RKO (cell line): Measurements from ENCODE around the gene TCEANC2.
"Not testable (repeated sequence)": the region's sequence is repeated elsewhere in the genome, so short reads cannot be mapped to it uniquely, and the experiment has no call there.

Source experiments
- DNase-seq: peaks from one replicate; pipeline ENCODE4 v3.0.0-alpha.2; 2016; ENCODE audit warnings: low spot score

The TCEANC2 gene

DNA sequence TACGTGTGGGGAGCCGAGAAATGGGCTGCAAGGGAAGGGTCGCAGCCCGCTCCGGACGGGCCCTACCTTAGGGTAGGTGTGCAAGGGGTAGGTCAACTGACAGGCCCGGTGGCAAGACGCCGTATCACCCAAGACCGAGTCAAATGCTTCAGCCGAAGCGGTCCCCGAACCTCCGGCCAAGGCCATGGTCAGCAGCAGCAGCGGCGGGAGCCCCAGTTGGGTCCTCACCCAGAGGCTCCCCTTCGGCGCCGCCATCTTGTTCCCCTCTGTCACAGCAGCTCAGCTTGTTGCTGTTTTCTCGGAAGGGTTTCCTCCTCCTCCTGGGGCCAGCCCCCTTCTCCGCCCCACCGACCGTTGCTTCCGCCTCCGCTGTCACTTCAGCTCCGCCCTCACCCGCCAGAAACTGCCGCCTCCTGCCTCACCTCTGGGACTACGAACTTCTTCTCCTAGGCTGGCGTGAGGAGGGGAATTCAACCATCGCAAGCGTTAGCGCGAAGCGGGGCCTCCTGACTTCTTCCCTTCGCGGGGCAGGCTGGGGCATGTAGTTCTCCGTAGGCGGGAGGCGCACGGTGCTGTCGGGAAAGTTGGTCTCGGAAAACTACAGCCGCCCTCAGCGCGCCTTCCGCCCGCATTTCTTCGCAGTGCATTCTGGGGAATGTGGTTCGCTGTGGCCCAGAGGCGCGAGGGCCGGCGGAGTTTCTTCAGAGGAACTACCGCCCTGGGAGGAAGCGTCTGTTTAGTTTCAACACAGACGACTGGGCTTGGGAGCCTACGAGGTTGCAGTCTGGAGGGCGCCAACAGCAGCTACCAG is at the start of gene TCEANC2, which contains the start of gene TMEM59:
TCEANC2 (plus strand) TSS at position 675 of the 811 bp plus-strand sequence. CDS start 815 bp downstream, outside the sequence.
TMEM59 (minus strand) TSS at position 271 of the 811 bp plus-strand sequence; CDS start at position 255, 16 bp downstream.
- peak; percentile 98 for DNase-seq

DNA sequence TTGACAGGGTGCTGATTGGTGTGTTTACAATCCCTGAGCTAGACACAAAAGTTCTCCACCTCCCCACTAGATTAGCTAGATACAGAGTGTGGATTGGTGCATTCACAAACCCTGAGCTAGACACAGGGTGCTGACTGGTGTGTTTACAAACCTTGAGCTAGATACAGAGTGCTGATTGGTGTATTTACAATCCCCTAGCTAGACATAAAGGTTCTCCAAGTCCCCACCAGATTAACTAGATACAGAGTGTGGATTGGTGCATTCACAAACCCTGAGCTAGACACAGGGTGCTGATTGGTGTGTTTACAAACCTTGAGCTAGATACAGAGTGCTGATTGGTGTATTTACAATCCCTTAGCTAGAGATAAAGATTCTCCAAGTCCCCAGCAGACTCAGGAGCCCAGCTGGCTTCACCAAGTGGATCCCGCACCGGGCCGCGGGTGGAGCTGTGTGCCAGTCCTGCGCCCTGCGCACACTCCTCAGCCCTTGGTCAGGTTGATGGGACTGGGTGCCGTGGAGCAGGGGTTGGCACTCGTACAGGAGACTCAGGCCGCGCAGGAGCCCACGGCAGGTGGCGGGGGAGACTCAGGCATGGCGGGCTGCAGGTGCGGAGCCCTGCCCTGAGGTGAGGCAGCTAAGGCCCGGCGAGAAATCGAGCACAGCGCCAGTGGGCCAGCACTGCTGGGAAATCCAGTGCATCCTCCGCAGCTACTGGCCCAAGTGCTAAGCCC is 49.5 kb upstream of the TCEANC2 start:
- DNase-seq, result not testable (repeated sequence)

DNA sequence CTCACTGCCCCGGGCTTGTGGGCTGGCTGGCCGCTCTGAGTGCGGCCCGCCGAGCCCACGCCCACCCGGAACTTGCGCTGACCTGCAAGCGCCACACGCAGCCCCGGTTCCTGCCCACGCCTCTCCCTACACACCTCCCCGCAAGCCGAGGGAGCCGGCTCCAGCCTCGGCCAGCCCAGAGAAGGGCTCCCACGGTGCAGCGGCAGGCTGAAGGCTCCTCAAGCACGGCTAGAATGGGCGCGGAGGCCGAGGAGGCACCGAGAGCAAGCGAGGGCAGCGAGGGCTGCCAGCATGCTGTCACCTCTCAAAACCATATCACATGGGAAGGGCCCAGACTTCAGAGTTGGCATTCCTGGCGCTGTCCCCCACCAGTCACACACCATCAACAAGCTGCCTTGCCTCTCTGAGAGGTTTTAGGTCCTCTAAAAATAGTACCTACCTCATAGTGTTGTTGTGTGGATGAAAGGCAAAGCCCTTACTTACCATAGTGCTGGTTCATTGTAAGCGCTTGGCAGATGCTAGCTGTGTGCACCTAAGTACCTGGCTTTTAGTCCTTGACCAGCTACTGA is 48.8 kb upstream of the TCEANC2 start:
- DNase-seq, result no peak

DNA sequence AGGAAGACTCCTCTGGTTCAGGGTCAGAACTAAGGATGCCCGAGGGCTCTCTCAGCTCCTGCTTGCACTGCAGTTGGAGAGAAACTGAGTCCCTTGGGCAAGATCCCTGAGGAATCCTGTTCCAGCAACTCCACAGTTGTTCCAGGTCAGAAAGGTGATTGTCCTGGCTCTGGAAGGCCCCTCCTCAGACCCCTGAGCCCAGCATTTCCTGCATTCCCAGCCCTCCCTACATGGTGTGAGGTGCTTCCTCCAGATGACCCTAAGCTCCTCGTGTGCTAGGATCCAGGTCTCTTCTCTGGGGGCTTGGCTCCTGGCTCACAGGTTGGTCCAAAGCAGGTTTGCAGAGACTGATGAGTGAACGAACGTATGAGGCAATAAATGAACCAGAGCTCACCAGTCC is 46.9 kb upstream of the TCEANC2 start:
- no peak for DNase-seq

DNA sequence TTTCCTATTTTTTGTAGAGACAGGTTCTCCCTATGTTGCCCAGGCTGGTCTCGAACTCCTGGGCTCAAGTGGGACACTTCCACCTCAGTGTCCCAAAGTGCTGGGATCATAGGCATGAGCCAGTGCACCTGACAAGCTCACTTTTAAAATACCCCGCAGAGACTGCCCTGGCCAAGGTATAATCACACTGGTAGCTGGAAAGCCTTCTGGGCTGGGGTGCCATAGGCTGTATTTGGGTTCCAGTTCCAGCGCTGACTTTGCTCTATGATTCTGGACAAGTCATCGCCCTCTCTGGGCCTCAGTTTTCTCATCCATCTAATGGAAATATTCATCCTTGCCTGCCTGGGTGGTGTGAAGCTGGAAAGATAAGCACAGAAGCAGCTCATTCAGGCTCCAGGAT is 45.8 kb upstream of the TCEANC2 start:
- no peak for DNase-seq

DNA sequence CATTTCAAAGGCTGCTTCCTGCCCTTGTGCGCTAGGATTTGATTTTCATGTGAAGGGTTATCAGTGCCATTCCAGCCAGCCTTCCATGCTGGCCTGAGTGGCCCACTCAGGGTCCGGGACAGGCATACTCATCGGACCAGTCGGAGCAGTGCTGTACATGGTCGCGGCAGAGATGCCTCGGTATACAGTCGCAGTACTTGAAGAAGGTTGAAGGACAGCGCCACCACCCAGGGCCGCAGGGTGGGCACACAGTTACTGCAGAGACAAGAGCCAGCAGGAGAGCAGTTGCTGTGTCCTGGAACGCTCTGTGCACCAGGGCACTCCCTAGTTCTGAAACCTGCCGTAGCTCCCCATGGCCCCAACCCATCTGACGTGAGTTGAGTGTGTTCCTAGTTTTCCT is 44.5 kb upstream of the TCEANC2 start:
- DNase-seq, result no peak

DNA sequence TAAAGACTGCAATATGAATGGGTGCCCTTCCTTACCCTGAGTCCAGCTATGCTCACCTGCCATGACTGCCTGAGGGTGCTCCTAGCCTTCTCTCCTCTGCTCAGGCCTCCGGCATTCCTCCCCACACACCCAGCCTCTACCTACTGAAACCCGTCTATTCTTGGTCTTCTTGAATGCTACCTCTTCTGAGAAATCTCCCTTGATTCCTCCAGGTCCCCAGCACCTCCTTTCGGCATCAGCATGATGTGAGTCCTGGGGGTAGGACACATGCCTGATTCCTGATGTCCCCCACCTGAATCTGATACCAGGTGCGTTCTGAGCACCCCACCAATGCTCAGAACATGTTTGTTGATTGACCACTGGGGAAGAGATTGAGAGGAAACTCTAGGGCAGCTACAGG is 44.0 kb upstream of the TCEANC2 start:
- no peak for DNase-seq

DNA sequence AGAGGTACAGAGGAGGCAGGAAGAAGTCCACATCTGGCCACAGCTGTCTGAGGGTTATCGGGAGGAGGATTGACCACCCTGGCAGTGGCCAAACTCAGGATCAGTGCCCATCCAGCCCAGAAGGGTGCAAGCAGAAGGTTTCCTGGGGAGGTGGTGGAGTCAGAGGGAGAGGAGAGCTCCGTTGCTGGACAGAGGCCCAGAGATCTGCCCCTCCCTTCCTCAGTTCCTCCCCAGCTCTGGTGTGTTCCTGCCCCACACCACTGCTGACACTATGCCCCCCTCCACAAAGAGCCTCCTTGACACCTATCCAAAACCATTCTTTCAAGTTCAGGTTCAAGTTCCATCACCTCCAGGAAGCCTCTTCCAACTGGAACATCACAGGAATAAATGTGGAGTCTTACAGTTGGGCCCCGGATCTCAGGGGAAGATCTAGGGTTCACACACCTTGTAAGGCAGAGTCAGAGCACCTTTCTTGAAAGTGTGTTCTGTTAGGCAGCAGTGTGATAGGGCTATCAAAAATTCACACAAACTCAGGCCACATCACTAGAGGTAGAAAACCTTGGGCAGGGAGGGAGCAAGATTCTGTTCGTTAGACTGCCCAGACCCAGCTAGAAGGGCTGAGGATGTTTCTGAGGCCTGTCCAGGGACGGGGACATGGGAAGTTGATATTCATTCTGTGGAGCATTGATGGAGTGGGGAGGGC is 42.8 kb upstream of the TCEANC2 start:
- no peak for DNase-seq

DNA sequence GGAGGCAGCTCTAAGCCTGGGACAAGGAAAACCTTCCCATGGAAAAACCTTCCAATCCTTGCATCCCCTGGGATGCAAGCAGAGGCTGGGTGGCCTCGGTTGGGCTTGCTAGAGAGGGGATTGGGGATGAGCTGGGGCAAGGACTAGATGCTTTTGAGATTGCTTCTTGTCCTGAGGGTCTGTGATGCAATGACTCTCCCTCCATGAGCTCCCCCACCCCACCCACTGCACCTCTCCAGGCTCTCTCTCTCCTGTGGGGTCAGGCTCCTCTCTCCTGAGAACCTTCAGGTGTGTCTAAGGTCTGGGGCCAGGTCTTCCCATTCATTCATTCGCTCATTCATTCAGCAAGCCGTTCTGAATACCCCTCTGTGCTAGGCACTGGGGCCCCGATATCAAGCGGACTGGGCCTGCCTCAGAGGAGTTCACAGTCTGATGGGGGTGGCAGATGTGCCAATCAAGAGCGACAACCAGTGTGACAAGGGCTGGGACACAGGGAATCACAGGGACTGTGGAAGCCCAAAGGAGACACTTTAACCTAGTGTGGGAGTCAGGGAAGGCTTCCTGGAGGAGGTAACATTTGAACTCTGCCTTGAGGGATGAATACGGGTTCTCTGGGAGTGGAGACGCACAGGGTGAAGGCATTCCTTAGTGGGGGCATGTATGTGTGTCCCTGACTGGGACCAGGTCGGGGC is 41.9 kb upstream of the TCEANC2 start:
- DNase-seq, result no peak

DNA sequence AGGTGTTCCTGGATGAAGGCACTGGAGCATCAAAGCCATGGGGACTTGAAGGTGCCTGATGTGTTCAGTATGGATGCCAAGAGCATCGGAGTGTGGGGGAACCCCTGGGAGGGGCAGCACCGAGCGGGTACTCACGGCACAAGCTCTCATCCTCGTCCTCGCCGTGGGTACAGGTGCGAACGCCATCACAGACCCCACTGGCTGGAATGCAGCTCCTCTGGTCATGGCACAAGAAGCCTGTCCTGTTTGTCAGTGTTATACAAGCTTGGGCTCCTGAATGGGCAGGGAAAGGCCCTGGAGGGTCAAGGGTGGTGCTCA is 41.4 kb upstream of the TCEANC2 start:
- no peak for DNase-seq

DNA sequence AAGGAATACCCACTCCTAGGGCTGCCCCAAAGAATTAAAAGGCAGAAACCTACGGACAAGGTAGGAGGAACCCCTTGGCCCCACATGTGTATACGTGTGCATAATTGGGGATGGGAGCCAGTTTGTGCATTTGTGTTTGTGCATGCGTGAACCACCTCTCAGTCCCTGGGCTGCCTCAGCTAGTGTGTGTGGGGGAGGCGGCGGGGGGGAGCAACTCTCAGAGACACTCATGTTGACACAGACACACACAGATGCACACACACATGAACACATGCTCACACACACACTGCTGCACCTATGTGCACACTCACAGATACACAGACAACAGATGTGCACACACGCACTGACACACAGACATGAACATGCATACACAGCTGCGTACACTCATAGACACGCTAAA is 40.5 kb upstream of the TCEANC2 start:
- no peak for DNase-seq

DNA sequence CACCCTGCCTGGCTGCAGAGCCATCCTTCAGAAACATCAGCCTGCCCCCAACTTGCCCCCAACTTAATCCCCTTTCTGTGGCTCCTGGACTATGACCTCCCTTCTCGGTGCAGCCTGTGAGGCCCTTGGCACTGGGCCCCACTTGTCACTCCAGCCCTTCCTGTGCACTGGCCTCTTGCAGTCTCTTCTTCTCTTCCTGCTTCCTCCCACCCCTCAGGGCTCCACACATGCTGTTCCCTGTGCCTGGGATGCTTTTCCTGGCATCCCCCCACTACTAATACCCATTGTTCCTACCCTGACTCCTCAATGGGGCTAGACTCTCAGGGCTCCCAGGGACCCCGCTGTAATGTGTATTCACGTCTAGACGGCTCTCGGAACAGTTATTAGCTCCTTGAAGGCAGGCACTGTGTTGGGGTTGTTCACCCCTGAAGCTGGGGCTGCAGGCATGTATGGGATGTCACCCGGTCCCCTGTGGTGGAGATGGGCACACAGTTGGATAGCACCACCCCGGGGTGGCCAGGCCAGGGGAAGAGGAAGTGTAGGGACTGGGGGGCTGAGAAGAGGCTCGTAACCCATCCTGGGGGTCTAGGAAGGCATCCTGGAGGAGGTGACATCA is 39.9 kb upstream of the TCEANC2 start:
- no peak for DNase-seq

DNA sequence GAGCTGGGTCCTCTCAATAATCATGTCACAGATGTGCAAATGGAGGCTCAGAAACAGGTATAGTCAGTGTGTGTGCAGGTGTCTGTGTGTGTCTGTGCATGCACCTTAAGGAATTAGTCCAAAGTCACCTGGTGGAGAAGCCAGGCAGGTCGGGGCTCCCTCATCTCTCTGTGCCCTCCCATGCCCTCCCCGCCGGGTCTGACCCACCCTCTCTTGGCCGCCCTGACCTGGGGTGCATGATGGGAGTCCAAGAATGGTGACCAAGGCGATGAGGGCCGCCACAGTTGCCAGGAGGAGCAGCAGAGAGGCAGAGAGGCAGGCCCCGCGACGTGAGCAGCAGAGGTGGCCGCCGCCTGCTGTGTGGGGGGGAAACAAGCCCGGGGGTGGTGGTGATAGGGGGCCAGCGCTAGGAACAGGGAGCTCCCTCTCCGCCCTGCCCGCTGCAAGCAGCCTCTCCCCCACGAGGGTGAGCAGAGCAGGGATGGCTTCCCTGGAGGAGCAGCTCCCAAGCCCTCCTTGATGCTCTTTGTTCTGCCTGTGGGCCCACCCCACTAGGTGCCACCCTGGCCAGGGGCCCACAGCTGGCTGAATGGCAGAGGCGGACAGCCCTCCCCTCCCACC is 39.3 kb upstream of the TCEANC2 start:
- DNase-seq, result no peak

DNA sequence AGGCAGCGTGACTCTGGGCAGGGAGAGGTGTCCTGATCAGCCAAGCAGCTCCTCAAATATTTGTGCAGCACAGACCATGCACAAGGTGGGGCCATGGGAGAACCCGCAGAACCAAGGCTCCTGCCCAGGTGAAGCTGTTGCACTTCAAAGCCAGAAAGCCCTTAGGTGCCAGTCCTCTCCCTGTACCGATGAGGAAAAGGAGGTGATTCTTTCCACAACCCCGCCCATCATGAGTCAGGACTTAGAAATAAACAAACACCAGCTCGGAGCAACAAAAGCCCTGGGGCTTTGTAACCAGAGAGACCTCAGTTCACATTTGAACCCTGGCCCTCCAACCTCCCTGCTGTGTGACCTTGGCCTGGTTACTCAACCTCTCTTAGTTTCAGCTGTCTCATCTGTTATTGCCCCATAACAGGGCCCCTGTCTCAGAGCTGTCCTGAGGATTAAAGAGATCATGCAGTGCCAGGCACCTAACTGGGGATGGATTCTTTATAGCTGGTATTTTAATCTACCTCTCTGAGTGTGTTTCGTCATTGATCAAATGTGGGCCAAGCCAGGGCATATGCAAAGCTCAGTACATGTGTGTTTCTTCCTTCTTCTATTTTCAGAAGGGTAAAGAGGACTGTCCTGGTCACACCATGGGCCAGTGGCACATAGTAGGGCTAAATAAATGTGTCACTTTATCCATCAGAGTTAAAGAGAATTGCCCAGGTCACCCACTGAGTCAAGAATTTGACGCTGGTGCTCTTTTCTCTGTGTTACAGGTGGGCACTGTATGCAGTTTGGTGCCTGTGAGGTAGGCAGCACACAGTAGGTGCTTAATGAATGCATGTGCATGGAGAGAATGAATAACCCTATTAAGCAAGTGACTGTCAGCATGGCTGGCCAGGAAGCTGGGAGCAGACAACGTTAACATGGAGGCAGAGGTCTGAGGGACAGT is 36.8 kb upstream of the TCEANC2 start:
- no peak for DNase-seq

DNA sequence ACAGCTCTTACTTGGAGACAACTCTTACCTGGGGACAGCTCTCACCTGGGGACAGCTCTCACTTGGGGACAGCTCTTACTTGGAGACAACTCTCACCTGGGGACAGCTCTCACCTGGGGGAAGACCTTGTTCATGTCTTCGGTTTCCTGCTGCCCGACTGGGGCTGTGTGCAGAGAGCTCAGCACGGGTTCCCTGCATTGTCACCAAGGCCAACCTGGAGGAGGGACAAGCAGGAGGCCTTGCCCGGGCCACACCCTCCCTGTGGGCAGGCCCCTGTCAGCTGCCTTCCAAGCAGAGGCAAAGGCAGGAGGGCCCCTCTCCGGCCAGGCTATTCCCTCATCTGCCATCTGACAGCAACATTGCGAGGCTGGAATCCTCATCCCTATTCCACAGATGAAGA is 35.4 kb upstream of the TCEANC2 start, which contains the start of gene LDLRAD1:
LDLRAD1 (minus strand) TSS at position 208 of the 400 bp plus-strand sequence; CDS start at position 134, 74 bp downstream.
- no peak for DNase-seq

DNA sequence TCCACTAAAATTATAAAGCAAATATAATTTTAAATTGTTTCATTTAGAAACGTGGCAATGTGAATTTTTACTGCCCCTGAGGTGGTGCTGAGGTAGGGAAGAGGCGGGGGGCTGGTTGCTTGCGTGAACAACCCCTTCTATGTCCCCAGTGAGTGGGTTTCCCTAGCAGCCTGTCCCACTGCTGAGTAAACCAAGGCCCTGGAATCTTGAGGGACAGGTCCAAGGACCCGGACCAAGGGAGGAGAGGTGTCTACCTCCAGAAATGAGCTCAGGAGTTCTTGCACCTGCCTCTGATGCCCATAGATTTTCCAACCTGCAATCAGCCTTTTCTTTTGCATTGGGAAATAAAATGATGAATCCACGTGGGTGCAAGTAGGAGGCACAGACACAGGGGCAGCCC is 34.8 kb upstream of the TCEANC2 start:
- DNase-seq, result no peak

DNA sequence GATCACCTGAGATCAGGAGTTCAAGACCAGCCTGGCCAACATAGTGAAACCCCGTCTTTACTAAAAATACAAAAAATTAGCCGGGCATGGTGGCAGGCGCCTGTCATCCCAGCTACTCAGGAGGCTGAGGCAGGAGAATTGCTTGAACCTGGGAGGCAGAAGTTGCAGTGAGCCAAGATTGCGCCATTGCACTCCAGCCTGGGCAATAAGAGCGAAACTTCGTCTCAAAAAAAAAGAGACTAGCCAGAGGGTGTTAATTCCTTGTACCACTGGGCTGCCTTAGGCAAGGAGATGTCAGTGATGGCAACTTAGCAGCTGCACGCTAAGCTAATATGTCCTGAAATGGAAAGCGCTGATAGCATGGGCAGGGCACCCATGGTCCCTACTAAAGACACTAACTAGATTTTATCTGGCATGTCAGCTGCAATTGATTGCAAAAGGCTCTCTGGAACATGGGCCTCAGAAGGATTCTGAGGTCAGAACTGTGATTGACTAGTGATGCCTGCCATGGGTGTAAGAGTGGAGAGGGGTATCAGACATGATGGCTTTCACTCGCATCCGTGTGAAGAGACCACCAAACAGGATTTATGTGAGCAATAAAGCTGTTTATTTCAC is 33.7 kb upstream of the TCEANC2 start:
- DNase-seq, result not testable (repeated sequence)

DNA sequence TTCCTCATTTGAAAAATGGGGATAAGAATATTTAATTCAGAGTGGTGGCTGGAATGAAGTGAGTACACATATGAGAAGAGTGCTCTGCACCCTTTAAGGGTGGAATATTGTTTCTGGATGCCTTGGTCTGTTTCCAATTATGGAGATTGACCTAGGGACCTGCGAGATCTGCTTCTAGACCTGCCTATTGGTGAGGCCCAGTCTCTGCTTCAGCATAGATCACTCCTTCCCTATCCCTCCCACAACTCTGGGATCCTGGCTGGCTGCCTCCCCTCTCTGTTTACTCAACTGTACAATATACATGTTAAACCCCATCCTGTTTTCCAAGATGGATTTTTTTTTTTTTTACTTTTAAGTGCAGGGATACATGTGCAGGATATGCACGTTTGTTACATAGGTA is 29.1 kb upstream of the TCEANC2 start:
- DNase-seq, result no peak

DNA sequence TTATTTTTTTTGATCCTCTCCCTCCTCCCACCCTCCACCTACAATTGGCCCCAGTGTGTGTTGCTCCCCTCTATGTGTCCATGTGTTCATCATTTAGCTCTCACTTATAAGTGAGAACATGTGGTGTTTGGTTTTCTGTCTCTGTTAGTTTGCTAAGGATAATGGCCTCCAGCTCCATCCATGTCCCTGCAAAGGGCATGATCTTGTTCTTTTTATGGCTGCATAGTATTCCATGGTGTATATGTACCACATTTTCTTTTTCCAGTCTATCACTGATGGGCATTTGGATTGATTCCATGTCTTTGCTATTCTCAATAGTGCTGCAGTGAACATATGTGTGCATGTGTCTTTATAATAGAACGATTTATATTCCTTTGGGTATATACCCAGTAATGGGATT is 28.6 kb upstream of the TCEANC2 start:
- not testable (repeated sequence) for DNase-seq
